Suppressor macrophage treated with lipopolysaccharide for 1 hour (primary cell): ENCODE measurements around the gene GAB2.
A peak's percentile ranks its signal among the peaks of the same experiment; 100 is the strongest.
"Not testable (repeated sequence)": the region's sequence is repeated elsewhere in the genome, so short reads cannot be mapped to it uniquely, and the experiment has no call there.

Source experiments
- DNase-seq, 3 donors: peaks; one replicate each; pipeline ENCODE4 v3.0.0-alpha.2; 2020 to 2022

Gene GAB2

DNA sequence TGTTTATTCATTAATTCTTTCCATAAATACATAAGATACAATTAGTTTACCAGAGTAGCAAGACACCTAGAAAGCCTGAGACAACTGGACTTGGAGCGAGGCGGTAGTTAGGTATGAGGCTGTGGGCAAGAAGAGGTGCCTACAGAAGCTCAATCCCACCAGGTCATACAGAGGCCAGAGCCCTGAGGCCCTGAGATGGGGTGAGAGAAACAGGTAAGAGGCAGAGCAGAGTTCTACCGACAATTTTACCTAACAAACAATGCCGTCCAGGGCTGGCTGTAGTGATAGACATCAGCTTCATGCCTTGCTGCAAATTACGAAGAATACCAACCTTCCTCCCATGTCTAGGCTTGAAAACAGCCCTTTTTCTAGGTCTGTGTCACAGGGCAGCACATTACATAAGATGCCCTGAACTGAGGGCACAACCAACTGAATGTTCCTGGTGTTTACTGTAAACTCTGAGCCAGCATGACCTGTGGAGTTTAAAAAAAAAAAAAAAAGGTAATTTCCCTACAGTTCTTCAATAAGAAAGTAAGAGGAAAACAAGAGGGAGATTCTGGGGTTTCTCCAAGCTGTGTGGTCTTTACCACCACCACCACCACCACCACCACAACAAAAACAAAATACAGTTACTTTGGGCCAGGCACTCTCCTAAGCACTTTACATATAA lies 105.8 kb downstream of the GAB2 start:
- DNase-seq, result peak in 2 of 3 donors; percentile 43 to 76

DNA sequence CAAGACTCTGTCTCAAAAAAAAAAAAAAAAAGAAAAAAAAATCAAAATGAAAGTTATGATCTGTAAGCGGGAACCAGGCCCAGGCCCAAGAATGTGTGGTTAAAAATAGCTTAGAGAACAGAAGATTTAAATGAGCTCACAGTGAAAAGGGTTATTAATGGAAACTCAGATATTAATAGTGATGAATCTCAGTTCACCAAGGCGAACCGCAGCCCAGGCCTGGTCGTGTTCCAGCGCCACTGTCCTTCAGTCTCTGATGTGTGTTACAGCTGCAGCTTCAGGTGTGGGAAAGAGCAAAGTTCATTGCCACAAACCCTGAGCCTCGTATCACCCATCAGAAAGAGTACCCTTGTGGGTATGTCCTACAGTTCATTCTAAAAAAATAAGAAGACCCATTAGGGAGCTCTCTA lies 107.1 kb downstream of the GAB2 start:
- DNase-seq, result peak in 1 of 3 donors; percentile 46

GRCh38 chr11:78304201-78304600 lies 113.4 kb downstream of the GAB2 start:
- peak; percentile 59 to 74 (median 60) for DNase-seq

DNA sequence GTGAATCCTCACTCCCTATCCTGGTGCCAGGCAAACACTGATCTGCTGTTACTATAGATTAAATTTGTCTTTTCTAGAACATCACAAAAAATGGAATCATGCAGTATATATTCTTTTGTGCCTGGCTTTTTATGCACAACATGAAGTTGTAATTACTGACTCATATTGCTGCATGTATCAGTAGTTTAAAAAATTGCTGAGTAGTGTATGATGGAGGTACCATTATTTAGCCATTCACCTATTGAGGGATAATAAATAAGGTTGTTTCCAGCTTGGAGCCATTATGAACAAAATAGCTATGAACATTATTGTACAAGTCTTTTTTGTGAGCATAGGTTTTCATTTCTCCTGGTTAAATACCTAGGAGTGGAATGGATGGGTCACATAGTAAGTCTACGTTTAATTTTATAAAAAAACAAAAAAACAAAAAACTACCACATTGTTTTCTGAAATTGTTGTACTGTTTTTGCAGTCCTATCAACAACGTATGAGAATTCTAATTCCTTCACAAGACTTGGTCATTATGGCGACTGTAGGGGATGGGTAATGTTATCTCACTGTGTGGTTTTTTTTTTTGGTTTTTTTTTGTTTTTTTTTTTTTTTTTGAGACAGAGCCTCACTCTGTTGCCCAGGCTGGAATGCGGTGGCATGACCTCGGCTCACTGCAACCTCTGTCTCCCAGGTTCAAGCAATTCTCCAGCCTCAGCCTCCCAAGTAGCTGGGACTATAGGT lies 117.3 kb downstream of the GAB2 start:
- DNase-seq, result no peak

DNA sequence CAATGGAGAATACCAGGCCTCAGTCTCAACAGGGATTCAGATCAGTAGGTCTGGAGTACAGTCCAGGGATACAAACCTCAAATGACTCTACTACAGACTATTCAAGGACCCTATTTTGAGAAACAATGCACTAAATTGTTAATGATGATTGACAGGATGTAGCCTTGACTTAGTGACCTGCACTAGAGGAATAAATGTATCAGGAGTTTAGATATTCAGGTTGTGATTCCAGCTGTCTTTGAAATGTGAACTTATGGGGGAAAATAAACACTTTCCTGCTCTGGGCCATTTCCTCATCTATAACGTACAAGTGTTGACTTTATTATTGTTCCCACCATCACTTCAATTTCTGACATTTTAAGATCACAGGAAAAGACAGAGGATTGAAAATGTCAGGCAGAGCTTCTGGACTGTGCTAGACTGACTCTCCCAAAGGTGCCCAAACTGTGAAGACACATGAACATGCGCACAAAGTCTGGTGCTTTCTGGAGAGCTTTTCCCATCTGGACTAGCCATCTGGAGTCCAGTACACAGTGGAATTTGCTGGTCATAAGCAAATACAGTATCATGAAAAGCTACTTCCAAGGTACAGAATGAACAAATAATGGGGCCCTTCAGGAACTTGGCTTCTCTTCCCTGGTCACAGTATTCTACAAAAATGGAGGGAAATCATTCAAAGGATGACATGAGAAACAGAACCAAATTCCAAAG lies 118.5 kb downstream of the GAB2 start:
- DNase-seq, result no peak

DNA sequence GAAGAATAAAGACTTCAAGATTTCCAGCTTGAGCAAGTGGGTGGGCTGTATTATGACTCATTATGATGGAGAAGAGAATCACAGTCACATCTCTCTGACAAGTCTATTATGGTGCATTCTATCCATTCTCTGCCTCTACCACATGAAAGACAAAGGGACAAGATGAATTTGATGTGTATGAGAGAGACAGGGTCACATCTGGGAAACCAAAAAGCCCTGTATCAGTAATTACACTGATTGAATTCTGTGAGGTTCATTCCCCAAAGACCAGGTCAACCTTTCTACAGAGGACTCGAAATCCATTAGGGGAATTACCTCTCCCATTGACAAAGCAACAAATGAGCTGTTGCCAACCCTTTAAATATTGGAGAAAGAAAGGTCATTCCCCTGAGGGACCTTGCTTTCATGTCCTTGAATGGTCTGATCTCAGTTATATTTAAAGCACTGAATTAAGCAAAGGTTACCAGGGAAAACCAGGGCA lies 119.3 kb downstream of the GAB2 start:
- DNase-seq, result peak; percentile 44 to 70 (median 63)

DNA sequence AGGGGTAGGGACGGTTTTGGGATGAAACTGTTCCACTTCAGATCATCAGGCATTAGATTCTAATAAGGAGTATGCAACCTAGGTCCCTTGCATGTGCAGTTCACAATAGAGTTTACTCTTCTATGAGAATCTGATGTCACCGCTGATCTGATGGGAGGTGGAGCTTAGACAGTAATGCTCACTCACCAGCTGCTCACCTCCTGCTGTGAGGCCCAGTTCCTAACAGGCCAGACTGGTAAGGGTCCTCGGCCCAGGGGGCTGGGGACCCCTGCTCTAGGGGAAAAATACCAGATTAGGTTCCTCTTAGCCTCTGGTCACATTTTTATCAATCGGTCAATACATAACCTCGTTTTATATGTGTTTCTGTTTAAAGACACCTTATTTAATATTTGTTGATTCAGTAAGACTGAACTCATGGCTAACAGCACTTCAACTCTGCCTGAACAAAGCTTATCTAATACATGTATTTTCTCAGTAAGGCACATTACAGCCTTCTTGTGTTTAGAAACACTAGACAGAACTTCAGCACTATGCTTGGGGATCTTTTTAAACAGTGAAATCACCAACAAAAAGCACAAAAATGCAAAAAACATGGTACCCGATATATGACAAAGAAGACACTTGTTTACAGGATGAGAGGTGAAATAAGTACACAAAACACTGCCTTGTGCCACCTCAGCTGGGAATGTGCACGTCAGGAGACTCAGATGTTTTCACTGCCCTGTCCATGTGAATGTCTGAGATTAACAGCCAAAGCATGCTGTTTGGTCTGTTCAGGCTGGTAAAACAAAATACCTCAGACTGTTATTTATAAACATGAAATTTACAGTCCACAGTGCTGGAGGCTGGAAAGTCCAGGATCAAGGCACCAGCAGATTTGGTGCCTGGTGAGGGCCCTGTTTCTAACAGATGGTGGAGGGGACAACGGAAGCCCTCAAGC lies 121.4 kb downstream of the GAB2 start:
- no peak for DNase-seq

DNA sequence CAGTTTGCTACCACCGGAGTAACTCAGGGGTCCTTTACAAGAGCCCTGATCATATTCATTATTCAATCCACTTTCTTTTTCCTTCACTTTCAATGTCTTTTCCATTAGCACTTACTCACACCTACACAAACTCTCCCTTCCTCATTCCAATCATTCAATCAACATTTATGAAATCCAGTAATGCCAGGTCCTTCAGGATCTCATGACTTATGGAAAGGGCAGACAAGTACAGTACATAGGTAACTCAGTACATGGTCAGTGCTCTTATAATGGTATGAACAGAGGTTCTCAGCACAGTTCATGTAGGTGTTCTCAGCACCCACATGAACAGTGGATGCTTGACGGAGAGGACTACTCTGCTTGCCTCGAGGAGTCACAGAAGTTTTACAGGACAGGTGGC lies 122.3 kb downstream of the GAB2 start:
- DNase-seq, result no peak

DNA sequence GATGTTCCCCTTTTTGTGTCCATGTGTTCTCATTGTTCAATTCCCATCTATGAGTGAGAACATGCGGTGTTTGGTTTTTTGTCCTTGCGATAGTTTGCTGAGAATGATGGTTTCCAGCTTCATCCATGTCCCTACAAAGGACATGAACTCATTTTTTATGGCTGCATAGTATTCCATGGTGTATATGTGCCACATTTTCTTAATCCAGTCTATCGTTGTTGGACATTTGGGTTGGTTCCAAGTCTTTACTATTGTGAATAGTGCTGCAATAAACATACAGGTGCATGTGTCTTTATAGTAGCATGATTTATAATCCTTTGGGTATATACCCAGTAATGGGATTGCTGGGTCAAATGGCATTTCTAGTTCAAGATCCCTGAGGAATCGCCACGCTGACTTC lies 123.5 kb downstream of the GAB2 start:
- not testable (repeated sequence) for DNase-seq

- no peak for DNase-seq
Observed at GRCh38 chr11:78293536-78293935, 124.1 kb downstream of the GAB2 start.

GRCh38 chr11:78292109-78292803 lies 125.4 kb downstream of the GAB2 start:
- DNase-seq, result peak; percentile 65 to 77 (median 71)

- DNase-seq, result no peak
Observed at GRCh38 chr11:78291503-78292108, 126.0 kb downstream of the GAB2 start.

GRCh38 chr11:78290293-78291176 lies 127.1 kb downstream of the GAB2 start:
- peak; percentile 87 to 96 (median 95) for DNase-seq

- peak in 1 of 3 donors; percentile 36 for DNase-seq
Observed at GRCh38 chr11:78289552-78290292, 127.9 kb downstream of the GAB2 start.

- DNase-seq, result no peak
Observed at GRCh38 chr11:78284260-78284659, 133.4 kb downstream of the GAB2 start.

GRCh38 chr11:78282821-78283220 lies 134.8 kb downstream of the GAB2 start:
- DNase-seq, result no peak

DNA sequence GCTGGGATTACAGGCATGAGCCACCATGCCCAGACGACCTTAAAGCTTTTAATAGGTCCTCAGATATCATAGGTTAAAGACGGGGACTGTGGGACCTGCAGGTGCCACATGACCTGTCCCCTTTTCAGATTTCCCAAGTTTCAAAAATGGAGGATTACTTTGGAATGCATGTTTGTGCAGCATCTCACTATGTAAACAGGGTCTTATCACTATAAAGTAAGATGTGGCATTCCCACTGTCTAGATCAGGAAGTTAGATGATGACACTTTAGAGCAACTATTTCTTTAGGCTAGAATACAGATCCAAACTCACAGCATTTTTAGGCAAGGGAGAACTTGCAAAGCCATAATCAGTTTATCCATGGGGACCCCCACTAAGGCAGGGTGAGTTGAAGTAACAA lies 136.1 kb downstream of the GAB2 start:
- no peak for DNase-seq

GRCh38 chr11:78277314-78277994 lies 140.2 kb downstream of the GAB2 start:
- DNase-seq, result no peak

GRCh38 chr11:78276311-78276710 lies 141.3 kb downstream of the GAB2 start:
- no peak for DNase-seq
